VCaP (cell line): ENCODE measurements around the gene PCDH7.

Source experiments
- H3K27ac ChIP-seq: fragments of 450-650 bp; 2 replicates; pipeline ENCODE4 v1.5.1; 2017
- TF ChIP-seq, protein P1 (sequence below): fragments of 450-650 bp; conservative IDR thresholded peaks from 2 replicates; pipeline ENCODE4 v1.5.1; 2017; ENCODE audit warnings: mild to moderate bottlenecking, moderate library complexity

PCDH7 gene

DNA sequence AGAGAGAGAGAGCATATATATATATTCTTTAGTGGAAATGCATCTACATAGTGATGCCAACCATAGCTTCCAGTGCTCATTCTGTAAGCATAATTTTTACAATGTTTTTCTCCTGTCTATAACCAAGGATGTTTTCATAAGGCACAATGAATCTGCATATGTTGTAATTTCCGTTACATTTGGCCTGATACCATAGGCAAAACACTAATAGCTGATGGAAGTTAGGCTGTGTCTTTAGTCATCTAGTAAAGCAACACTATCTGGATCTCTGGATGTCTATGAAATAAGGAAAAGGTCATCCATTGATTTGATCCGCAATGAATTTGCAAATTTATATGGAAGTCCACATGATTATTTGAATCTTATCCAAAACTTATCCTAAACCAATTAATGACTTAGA, 8.1 kb downstream of the PCDH7 start:
- TF ChIP-seq, protein P1, sequence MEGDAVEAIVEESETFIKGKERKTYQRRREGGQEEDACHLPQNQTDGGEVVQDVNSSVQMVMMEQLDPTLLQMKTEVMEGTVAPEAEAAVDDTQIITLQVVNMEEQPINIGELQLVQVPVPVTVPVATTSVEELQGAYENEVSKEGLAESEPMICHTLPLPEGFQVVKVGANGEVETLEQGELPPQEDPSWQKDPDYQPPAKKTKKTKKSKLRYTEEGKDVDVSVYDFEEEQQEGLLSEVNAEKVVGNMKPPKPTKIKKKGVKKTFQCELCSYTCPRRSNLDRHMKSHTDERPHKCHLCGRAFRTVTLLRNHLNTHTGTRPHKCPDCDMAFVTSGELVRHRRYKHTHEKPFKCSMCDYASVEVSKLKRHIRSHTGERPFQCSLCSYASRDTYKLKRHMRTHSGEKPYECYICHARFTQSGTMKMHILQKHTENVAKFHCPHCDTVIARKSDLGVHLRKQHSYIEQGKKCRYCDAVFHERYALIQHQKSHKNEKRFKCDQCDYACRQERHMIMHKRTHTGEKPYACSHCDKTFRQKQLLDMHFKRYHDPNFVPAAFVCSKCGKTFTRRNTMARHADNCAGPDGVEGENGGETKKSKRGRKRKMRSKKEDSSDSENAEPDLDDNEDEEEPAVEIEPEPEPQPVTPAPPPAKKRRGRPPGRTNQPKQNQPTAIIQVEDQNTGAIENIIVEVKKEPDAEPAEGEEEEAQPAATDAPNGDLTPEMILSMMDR, result no peak
- no peak overlapping the region for H3K27ac ChIP-seq

GRCh38 chr4:30743897-30744296, 23.7 kb downstream of the PCDH7 start:
- H3K27ac ChIP-seq, result no peak overlapping the region
- TF ChIP-seq, protein P1, result no peak

GRCh38 chr4:30744386-30744785, 24.2 kb downstream of the PCDH7 start:
- no peak overlapping the region for H3K27ac ChIP-seq
- TF ChIP-seq, protein P1, result no peak

GRCh38 chr4:30744957-30745640, 24.9 kb downstream of the PCDH7 start:
- no peak overlapping the region for H3K27ac ChIP-seq
- TF ChIP-seq, protein P1, result no peak

DNA sequence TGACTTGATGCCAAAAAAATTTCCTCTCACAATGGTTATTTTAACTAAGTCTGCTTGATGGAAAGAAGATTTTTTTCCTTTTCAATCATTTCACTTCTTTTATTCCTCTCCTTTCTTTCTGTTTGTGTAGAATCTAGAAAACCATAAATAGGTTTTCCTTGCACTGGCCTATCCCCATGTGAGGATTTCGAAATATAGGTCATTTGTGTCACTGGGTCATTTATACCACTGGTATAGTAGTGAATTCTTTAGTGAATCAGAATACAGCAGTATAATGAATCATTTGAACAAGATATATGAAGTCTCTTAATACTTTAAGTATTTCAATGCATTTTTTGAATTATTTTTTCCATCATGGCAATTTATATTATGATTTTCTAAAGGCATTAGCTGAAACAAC, 26.6 kb downstream of the PCDH7 start:
- no peak overlapping the region for H3K27ac ChIP-seq
- TF ChIP-seq, protein P1, result no peak

DNA sequence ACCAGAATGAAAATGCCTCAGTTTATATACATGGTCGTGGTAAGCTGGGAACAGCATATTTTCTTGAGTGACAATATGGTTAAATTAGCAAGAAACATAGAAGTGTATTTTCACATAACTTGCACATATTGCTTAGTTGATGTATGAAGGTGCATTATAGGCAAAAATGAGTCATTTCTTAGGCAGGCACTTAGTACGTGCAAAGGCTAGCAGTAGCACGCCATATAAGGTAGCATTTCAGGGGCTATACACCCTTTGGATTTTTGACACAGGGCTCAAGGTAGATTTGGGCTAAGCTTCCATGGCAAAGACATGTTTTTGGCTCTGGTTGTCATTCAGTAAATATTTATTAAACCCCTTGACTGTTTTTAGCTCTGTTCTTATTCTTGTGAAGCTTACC, 33.1 kb downstream of the PCDH7 start:
- TF ChIP-seq, protein P1, result no peak
- H3K27ac ChIP-seq, result no peak overlapping the region

DNA sequence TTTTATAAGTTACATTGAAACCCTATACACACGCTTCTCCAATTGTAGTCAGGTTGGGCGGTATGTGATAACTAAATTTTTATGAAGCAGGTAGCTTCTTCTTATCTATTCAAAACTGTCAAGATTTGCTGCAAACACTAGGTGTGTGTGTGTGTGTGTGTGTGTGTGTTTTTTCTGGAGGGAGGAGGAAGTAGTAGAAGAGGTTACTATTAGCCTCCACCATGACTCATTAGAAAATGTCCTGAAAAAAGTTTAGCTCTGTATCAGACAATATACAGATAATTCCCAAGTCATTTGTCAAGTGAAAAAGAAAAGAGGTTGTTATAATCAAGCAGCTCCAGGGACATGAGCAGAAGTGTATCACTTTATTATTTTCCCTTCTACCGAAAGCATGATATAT, 33.9 kb downstream of the PCDH7 start:
- no peak overlapping the region for H3K27ac ChIP-seq

More for the DNA sequence above, 33.9 kb downstream of the PCDH7 start:
- TF ChIP-seq, protein P1, result no peak
